Occipital lobe (tissue), 2 donors: Measurements from ENCODE around the gene SPAG16. TPM values are rescaled to one million over a fixed set of nuclear protein-coding genes. Genes with fewer than 3 reads are reported as not detected.
"Not testable (repeated sequence)": the region's sequence is repeated elsewhere in the genome, so short reads cannot be mapped to it uniquely, and the experiment has no call there.

Experiments used
- DNase-seq: peaks from one replicate; lab custom pipeline; 2025; lab: John Stamatoyannopoulos, UW
- total RNA-seq: library from RNA; depleted of rRNA; stranded (reverse); fragments of >200 nt; gene quantifications from one replicate; pipeline ENCODE4 v1.2.3, GENCODE V29; 2014

SPAG16 gene
- total RNA-seq, 1 donor from 2014 or later, result 96.4 TPM

GRCh38 chr2:213691351-213691750, 407.1 kb downstream of the SPAG16 start:
- no peak for DNase-seq

- no peak for DNase-seq
These were observed 412.2 kb downstream of the SPAG16 start for GRCh38 chr2:213696442-213696841.

- not testable (repeated sequence) for DNase-seq
These were observed 417.1 kb downstream of the SPAG16 start for GRCh38 chr2:213701365-213701764.

- DNase-seq, result peak; percentile 3
These were observed 419.3 kb downstream of the SPAG16 start for GRCh38 chr2:213703406-213704098.

GRCh38 chr2:213710164-213710563, 425.9 kb downstream of the SPAG16 start:
- DNase-seq, result no peak

- DNase-seq, result not testable (repeated sequence)
These were observed 434.1 kb downstream of the SPAG16 start for GRCh38 chr2:213718411-213718810.

- no peak for DNase-seq
These were observed 438.3 kb downstream of the SPAG16 start for GRCh38 chr2:213722565-213722964.

- no peak for DNase-seq
These were observed 438.8 kb downstream of the SPAG16 start for GRCh38 chr2:213723041-213723560.

GRCh38 chr2:213723707-213724106, 439.4 kb downstream of the SPAG16 start:
- no peak for DNase-seq

GRCh38 chr2:213726101-213726500, 441.8 kb downstream of the SPAG16 start:
- no peak for DNase-seq

GRCh38 chr2:213733893-213734292, 449.6 kb downstream of the SPAG16 start:
- DNase-seq, result no peak

- no peak for DNase-seq
These were observed 456.2 kb downstream of the SPAG16 start for GRCh38 chr2:213740453-213740852.

- no peak for DNase-seq
These were observed 467.2 kb downstream of the SPAG16 start for GRCh38 chr2:213751446-213751845.

GRCh38 chr2:213752575-213752974, 468.3 kb downstream of the SPAG16 start:
- DNase-seq, result no peak

- no peak for DNase-seq
These were observed 473.3 kb downstream of the SPAG16 start for GRCh38 chr2:213757525-213757924.

GRCh38 chr2:213763354-213763753, 479.1 kb downstream of the SPAG16 start:
- no peak for DNase-seq

- no peak for DNase-seq
These were observed 479.7 kb downstream of the SPAG16 start for GRCh38 chr2:213763963-213764362.

- no peak for DNase-seq
These were observed 480.6 kb downstream of the SPAG16 start for GRCh38 chr2:213764849-213765248.

- DNase-seq, result no peak
These were observed 481.8 kb downstream of the SPAG16 start for GRCh38 chr2:213766062-213766461.

GRCh38 chr2:213766465-213766901, 482.2 kb downstream of the SPAG16 start:
- no peak for DNase-seq

- DNase-seq, result no peak
These were observed 503.6 kb downstream of the SPAG16 start for GRCh38 chr2:213787869-213788268.

- no peak for DNase-seq
These were observed 505.7 kb downstream of the SPAG16 start for GRCh38 chr2:213789940-213790339.

- no peak for DNase-seq
These were observed 507.8 kb downstream of the SPAG16 start for GRCh38 chr2:213792045-213792444.
